Left forelimb (tissue), 1 donor: ENCODE results near the gene WDFY4.
A peak's percentile ranks its signal among the peaks of the same experiment; 100 is the strongest.

Experiments used
- DNase-seq: peaks from one replicate; pipeline ENCODE4 v3.0.0-alpha.2; 2018; ENCODE audit warnings: low spot score

The WDFY4 gene

DNA sequence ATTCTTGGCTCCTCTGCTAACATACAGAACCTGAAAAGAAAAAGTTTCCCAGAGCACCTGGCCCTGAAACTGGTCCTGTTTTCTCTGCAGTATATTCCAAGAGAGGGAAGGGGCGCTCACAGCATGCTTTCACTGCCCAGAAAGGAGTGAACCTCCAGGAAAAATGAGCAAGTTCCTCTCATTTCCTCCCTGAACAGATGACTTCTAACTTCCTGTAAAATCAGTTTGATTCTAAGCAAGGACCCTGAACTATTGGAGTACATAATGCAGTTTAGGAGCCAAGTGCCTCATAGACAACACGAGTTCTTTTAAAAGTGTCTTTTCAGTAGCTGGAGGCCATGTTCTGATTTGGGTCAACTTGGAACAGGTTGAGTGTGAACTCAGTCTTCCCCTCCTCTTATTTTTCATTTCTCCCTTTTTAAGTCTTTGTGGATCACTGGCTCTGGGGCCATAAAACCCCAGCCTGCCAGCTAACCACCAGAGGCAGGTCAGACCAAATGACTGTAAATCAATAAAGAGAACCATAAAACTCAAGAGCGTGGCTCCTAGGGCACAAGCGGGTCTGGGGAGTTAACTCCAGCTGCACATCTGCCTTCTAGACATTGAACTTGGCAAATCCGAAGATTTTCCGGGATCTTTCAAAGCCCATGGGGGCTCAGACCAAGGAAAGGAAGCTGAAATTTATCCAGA, 260.9 kb downstream of the WDFY4 start:
- peak; percentile 62 for DNase-seq

DNA sequence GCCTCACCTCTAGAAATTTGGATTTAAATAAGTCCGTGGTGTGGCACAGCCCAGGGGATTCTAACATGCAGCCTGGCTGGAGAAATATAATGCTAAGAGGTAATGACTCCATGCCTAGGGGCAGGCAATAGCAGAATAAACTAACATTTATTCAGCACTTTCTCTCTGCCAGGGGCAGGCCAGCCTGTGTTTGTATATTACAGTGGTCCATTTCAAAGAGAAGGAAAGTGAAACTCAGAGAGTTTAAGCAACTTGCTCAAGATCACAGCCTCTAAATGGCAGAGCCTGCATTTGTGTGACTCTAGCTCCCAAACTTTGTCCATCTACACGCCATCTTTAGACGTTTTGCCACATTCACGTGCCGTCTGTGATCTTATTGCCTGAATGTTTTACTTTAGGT, 261.7 kb downstream of the WDFY4 start:
- no peak for DNase-seq

GRCh38 chr10:48946891-48947500, 262.3 kb downstream of the WDFY4 start:
- DNase-seq = no peak

DNA sequence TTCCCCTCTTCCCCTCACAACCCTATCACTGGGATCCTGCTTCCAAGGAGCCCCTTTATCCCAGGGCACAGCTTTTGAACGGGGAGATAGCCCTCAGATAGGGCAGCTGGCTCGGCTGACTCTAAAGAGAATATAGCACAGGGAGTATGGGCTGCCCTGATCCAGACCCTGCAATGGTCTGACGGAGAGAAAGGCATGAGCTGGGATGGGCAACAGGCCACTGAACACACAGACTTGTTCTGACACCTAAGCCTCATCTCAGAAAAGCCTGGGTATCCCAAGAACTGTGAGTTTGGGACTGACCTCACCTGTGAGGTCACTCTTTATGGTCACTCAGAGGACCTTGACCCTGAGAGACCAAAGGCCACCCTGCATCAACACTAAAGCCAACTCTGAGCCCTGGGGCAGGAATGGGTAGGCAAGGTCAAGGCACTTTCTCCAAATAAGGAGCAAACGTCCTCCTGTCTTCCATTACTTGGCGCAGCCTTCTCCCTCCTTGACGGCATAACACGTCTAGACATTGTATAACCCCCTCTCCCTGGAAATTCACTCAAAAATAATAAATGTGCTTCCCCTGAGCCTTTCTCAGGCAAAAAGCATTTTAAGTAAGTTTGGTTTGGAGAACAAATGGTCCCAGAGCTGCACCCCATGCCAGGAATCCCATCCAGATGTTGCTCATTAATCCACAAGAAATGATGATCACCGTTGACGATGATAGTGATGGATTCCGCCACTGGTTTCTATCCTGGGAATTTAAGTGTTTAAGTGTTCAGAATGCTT, 263.2 kb downstream of the WDFY4 start:
- no peak for DNase-seq

DNA sequence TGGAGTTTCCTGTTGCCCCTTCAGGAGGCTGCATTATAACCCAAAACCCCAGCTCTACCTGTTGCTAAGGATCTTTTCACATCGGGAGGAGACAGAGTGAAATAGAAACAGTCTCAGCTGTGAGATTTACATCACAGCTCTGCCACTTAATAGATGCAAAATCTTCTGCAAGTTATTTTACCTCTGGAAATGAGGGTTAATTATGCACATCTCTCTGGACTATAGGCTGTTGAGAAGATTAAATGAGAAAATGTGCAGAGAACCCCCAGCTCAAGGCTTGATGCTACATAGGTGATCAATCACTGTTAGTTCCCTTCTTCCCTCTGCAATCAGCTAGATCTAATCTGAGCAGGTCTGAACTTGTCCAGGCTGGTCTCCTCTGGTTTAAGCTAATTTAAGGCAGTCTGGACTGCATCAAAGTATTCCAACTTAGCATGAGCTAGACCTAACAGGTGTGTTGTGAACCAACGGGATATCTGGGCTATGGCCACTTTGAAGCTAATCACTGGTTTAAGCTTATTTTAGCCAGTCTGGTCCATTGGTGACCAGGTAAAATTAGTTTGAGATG, 263.9 kb downstream of the WDFY4 start:
- no peak for DNase-seq

- DNase-seq = no peak
Measured at GRCh38 chr10:48951707-48952106, 267.0 kb downstream of the WDFY4 start.

DNA sequence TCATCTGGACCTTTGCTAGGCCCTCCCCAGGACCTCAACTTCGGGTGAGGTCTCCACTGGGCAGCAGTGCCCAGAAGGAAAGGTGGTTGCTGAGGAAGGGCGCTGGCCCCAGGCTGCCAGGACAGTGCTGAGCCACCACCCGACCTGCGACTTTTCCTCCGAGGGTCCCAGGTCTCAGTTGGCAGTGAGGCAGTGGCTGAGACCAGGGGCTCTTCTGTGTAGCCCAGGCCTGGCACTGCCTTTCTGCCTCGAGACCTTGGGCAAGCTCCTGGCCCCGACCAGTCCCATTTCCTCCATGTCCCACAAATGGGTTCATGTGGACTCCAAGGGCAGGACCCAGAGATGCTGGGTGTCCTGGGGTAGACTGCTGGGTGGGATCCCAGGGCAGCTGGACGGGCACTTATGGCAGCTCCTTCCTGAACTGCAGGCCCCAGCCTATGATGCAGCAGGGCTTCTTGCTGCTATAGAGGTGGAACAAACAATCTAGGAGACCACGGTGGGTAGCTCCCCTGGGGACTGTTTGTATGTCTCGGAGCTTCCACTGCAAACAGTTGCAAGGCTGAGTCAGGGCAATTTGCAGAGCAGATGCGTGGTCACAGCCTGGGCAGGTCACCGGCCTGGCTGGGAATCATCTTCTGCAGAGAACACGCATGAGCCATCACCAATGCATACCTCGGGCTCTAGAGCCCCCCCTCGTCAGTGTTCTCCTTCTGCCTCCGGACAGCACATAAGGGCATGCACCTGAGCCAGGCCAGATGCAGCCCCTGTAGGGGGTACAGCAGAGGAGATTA, 272.9 kb downstream of the WDFY4 start:
- no peak for DNase-seq

DNA sequence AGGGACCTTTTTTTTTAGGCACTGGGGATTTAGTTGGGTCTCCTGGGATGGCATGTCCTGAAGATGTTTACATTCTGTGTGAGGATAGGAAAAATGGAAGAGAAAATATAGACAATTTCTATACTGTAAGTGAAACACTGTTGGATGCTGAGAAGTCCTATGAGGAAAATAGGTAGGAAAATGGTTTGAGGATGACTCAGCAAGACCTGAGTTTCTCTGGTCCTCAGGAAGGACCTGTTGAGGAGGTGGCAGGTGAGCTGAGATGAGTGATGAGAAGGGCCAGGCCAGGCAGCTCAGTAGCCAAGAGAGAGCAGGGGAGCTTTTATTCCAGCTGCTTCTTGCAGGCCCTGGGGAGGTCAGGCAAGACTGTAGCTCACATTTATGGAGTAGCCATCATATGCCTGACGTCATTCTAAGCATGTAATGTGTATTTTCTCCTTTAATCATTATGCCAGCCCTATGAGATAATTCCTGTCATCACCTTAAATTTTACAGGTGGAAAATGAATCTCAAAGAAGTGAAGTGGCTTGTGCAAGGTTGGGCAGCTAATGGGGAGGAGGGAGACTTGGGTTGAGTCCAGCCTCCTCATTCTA, 274.0 kb downstream of the WDFY4 start:
- no peak for DNase-seq

DNA sequence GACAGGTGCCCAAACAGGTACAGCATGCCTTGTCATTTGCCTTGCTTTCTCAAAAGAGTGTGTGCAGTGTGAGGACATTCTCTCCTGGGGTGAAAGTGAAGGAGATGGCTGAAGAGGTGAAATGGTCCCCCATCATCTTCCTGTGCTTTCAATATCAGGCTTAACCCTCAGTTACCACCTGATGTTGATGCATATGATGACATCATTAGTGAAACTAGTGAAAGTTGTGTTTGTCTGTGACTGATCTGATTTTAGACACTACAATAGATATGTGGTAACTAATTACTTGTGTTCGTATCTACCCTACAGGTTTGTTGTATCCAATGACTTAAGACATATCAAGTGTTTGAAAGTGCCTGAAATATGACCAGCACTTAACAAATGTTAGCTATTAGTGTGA, 279.4 kb downstream of the WDFY4 start:
- no peak for DNase-seq

DNA sequence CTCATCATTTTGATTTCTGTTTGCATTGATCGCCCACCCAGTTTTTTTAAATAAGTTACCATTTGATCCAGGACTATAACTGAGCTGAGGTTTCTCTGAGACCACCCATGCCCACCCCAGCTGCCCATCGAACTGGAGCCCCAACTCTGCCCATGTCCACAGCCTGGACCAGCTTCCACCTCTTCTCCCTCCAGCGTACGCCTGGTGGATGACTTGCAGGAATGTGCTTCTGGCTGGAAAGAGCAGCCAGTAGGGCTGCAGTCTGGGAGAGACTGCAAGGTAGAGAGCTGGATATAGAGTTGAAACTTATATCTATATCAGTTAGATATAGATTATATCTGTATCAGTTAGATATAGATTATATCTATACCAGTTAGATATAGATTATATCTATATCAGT, 280.8 kb downstream of the WDFY4 start:
- no peak for DNase-seq

GRCh38 chr10:48968036-48968435, 283.4 kb downstream of the WDFY4 start:
- DNase-seq = no peak

- no peak for DNase-seq
Measured at GRCh38 chr10:48970046-48970445, 285.4 kb downstream of the WDFY4 start.

- DNase-seq = no peak
Measured at GRCh38 chr10:48970654-48971053, 286.0 kb downstream of the WDFY4 start.

- no peak for DNase-seq
Measured at GRCh38 chr10:48973065-48973464, 288.4 kb downstream of the WDFY4 start.

DNA sequence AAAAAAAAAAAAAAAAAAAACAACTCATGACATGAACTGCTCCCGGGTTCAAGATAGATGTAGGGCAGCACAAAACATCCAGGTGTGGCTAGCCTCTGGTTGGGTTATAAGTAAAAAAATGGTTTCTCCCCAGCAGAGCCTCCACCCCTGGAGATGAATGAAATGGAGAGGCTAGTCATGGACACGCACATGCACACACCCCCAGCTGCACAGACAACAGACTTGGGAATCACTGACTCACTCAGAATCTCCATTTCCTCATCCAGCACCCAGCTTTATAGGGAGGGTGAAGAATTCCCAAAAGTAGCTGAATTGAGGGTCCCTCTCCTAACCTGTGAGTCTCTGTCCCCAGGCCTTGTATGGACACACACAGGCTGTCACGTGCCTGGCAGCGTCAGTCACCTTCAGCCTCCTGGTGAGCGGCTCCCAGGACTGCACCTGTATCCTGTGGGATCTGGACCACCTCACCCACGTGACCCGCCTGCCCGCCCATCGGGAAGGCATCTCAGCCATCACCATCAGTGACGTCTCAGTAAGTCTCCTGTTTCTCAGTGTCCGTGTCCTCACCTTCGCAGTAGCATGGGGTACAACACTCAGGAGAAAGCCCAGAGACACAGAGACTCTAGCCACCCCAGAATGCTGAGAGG, 290.0 kb downstream of the WDFY4 start:
- DNase-seq = no peak

GRCh38 chr10:48976196-48976595, 291.5 kb downstream of the WDFY4 start:
- DNase-seq = no peak

GRCh38 chr10:48978318-48978717, 293.6 kb downstream of the WDFY4 start:
- no peak for DNase-seq

DNA sequence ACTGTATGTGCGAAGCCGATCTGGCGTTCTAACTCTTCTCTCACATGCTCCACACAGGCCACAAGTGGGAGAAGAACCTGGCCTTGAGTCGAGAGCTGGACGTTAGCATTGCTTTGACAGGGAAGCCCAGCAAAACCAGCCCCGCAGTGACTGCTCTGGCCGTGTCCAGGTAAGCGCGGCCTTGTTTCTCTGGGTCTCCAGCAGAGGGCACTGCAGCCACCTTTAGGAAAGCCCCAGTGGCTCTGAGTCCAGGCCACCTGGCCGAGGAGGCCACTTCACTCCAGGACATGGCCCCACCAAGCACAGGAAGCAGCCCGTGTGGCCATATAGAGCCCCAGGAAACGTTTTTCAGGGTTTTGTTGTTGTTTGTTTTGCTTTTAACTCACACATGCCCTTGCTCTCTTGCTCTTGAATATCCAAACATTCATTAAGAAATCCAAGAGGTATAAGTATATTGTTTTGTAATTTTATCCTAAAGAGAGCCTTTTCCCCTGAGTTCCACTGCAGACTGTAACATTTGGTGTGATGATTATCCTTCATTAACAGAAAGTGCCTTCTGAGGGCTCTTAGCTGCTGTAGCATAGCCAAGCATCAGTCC, 296.7 kb downstream of the WDFY4 start:
- peak; percentile 75 for DNase-seq

- no peak for DNase-seq
Measured at GRCh38 chr10:48982584-48982983, 297.9 kb downstream of the WDFY4 start.

- no peak for DNase-seq
Measured at GRCh38 chr10:48983648-48984351, 299.1 kb downstream of the WDFY4 start.
